MM.1S (cell line): ENCODE data around the gene MAP3K1.

ENCODE experiments used
- DNase-seq: peaks from one replicate; pipeline ENCODE4 v3.0.0-alpha.2; 2015
- H2AFZ ChIP-seq: fragments of 300-600 bp; sonication (generic); 2 replicates; pipeline ENCODE4 v1.6.0; 2016; ENCODE audit warnings: antibody characterized with exemption, low read length
- H3F3A ChIP-seq: fragments of 300-600 bp; sonication (generic); 2 replicates; pipeline ENCODE4 v1.6.1; 2016; ENCODE audit warnings: mild to moderate bottlenecking, antibody characterized with exemption, low read length, moderate library complexity, mixed read lengths; ENCODE audit not compliant: insufficient read depth
- H3K27ac ChIP-seq: fragments of 300-600 bp; sonication (generic); 2 replicates; pipeline ENCODE4 v1.5.1; 2016; ENCODE audit warnings: mild to moderate bottlenecking, low read length
- H3K27me3 ChIP-seq: fragments of 300-600 bp; sonication (generic); replicated peaks from 2 replicates; pipeline ENCODE4 v1.6.0; 2016; ENCODE audit warnings: low read length; ENCODE audit not compliant: insufficient read depth
- H3K36me3 ChIP-seq: fragments of 300-600 bp; sonication (generic); replicated peaks from 2 replicates; pipeline ENCODE4 v1.6.1; 2016; ENCODE audit warnings: mild to moderate bottlenecking, low read length, mixed read lengths; ENCODE audit not compliant: insufficient read depth
- H3K4me1 ChIP-seq: fragments of 300-600 bp; sonication (generic); 2 replicates; pipeline ENCODE4 v1.6.1; 2016; ENCODE audit warnings: low read length, mixed read lengths
- H3K4me2 ChIP-seq: fragments of 300-600 bp; sonication (generic); 2 replicates; pipeline ENCODE4 v1.6.0; 2016; ENCODE audit warnings: low read depth, low read length
- H3K4me3 ChIP-seq: fragments of 300-600 bp; sonication (generic); 2 replicates; pipeline ENCODE4 v1.5.1; 2016; ENCODE audit warnings: low read length, mixed read lengths
- H3K79me2 ChIP-seq: fragments of 300-600 bp; sonication (generic); 2 replicates; pipeline ENCODE4 v1.6.1; 2016; ENCODE audit warnings: mixed run types, low read length, mixed read lengths
- H3K9ac ChIP-seq: fragments of 300-600 bp; sonication (generic); 2 replicates; pipeline ENCODE4 v1.6.1; 2016; ENCODE audit warnings: low read length, mixed read lengths
- H3K9me2 ChIP-seq: fragments of 300-600 bp; sonication (generic); replicated peaks from 2 replicates; pipeline ENCODE4 v1.6.1; 2016; ENCODE audit warnings: mild to moderate bottlenecking, low read length, mixed read lengths; ENCODE audit not compliant: insufficient read depth
- H3K9me3 ChIP-seq: fragments of 300-600 bp; sonication (generic); replicated peaks from 2 replicates; pipeline ENCODE4 v1.6.1; 2016; ENCODE audit warnings: mild to moderate bottlenecking, low read length, mixed read lengths; ENCODE audit not compliant: insufficient read depth
- H4K20me1 ChIP-seq: fragments of 300-600 bp; sonication (generic); 2 replicates; pipeline ENCODE4 v1.6.1; 2016; ENCODE audit warnings: mild to moderate bottlenecking, low read length, moderate library complexity, mixed read lengths; ENCODE audit not compliant: insufficient read depth
- CTCF ChIP-seq: fragments of 300-600 bp; sonication (generic); IDR thresholded peaks from 2 replicates; pipeline ENCODE4 v1.5.1; 2016; ENCODE audit warnings: antibody characterized with exemption, low read length, mixed read lengths
- EZH2 ChIP-seq: fragments of 300-600 bp; sonication (generic); optimal IDR thresholded peaks from 2 replicates; pipeline ENCODE3; 2017; ENCODE audit warnings: low read depth, mild to moderate bottlenecking, antibody characterized with exemption, low read length, mixed read lengths
- EZH2phosphoT487 ChIP-seq: fragments of 300-600 bp; sonication (generic); IDR thresholded peaks from 2 replicates; pipeline ENCODE4 v1.6.1; 2018; ENCODE audit warnings: antibody characterized with exemption, low read length

Gene MAP3K1

GRCh38 chr5:56837381-56837780 is 22.0 kb downstream of the MAP3K1 start:
- no peak overlapping the region for H3K4me3 ChIP-seq
- H4K20me1 ChIP-seq, result 0 out of 2 replicates have a peak, but pooled peaks cover 3% of the 10 kb centered on the region
- no peaks in the 10 kb centered on the region for H3K27me3 ChIP-seq
- H3K9ac ChIP-seq, result no peak overlapping the region
- peaks cover 13% of the 10 kb centered on the region; the same call in 1 of the 2 replicates for H3F3A ChIP-seq
- H3K79me2 ChIP-seq, result peaks cover 98% of the 10 kb centered on the region
- H3K4me1 ChIP-seq, result peaks cover 48% of the 10 kb centered on the region
- 0 out of 2 replicates have a peak overlapping the region, but pooled peaks have one; percentile 42 for H3K27ac ChIP-seq
- no peaks in the 10 kb centered on the region for H3K9me2 ChIP-seq
- H3K36me3 ChIP-seq, result no peaks in the 10 kb centered on the region
- no peak overlapping the region for H2AFZ ChIP-seq
- H3K4me2 ChIP-seq, result no peak overlapping the region
- TF ChIP-seq EZH2, result no peak
- TF ChIP-seq CTCF, result no peak
- no peak for TF ChIP-seq EZH2phosphoT487
- no peak for DNase-seq
- no peaks in the 10 kb centered on the region for H3K9me3 ChIP-seq

GRCh38 chr5:56837956-56838355 is 22.6 kb downstream of the MAP3K1 start:
- peaks cover 13% of the 10 kb centered on the region; the same call in 1 of the 2 replicates for H3F3A ChIP-seq

GRCh38 chr5:56838409-56839039 is 23.2 kb downstream of the MAP3K1 start:
- Histone ChIP-seq H3K27me3 (no peaks in the 10 kb centered on the region), H3K36me3 (no peaks in the 10 kb centered on the region), H3K4me3 (peak overlapping the region; percentile 49), H3K9me2 (no peaks in the 10 kb centered on the region), H3F3A (peaks cover 13% of the 10 kb centered on the region; the same call in 1 of the 2 replicates), H3K4me1 (peaks cover 41% of the 10 kb centered on the region), H3K27ac (peak overlapping the region; percentile 42; the same call in 1 of the 2 replicates), H3K9ac (peak overlapping the region; percentile 40; the same call in 1 of the 2 replicates), H3K9me3 (no peaks in the 10 kb centered on the region), H3K79me2 (peaks cover 98% of the 10 kb centered on the region), H2AFZ (no peak overlapping the region), H4K20me1 (0 out of 2 replicates have a peak, but pooled peaks cover 3% of the 10 kb centered on the region), H3K4me2 (peak overlapping the region; percentile 87)
- DNase-seq, result peak; percentile 74
- TF ChIP-seq EZH2 (no peak), CTCF (peak; percentile 61)

More at GRCh38 chr5:56837956-56838355, 22.6 kb downstream of the MAP3K1 start:
- no peak for DNase-seq
- TF ChIP-seq CTCF, result no peak
- no peak for TF ChIP-seq EZH2phosphoT487
- TF ChIP-seq EZH2, result no peak
- peak overlapping the region; percentile 4; the same call in 1 of the 2 replicates for H3K9ac ChIP-seq
- H3K9me2 ChIP-seq, result no peaks in the 10 kb centered on the region
- peak overlapping the region; percentile 87 for H3K4me2 ChIP-seq
- 0 out of 2 replicates have a peak, but pooled peaks cover 3% of the 10 kb centered on the region for H4K20me1 ChIP-seq
- H3K4me1 ChIP-seq, result peaks cover 47% of the 10 kb centered on the region
- H3K27me3 ChIP-seq, result no peaks in the 10 kb centered on the region
- no peak overlapping the region for H2AFZ ChIP-seq
- H3K79me2 ChIP-seq, result peaks cover 98% of the 10 kb centered on the region
- no peak overlapping the region for H3K4me3 ChIP-seq
- no peaks in the 10 kb centered on the region for H3K9me3 ChIP-seq
- H3K36me3 ChIP-seq, result no peaks in the 10 kb centered on the region
- peak overlapping the region; percentile 42; the same call in 1 of the 2 replicates for H3K27ac ChIP-seq
